Nephron progenitor cell (in vitro differentiated cells): ENCODE data around the gene ABL2.
"Not testable (repeated sequence)": the region's sequence is repeated elsewhere in the genome, so short reads cannot be mapped to it uniquely, and the experiment has no call there.

Experiments used
- DNase-seq: peaks from one replicate; pipeline ENCODE4 v3.0.0; 2021
- H3K27ac Mint-ChIP-seq: 2 replicates; pipeline ENCODE4 v1.8.0; 2021; ENCODE audit warnings: mild to moderate bottlenecking, moderate library complexity, mixed read lengths
- H3K27me3 Mint-ChIP-seq: 2 replicates; pipeline ENCODE4 v1.8.0; 2021; ENCODE audit warnings: mild to moderate bottlenecking, low read depth, mixed read lengths; ENCODE audit not compliant: poor library complexity
- H3K36me3 Mint-ChIP-seq: 2 replicates; pipeline ENCODE4 v1.8.0; 2021; ENCODE audit warnings: low read depth, mixed read lengths
- H3K4me1 Mint-ChIP-seq: 2 replicates; pipeline ENCODE4 v1.8.0; 2021; ENCODE audit warnings: mixed read lengths
- H3K4me3 Mint-ChIP-seq: 2 replicates; pipeline ENCODE4 v1.8.0; 2021; ENCODE audit warnings: mild to moderate bottlenecking, moderate library complexity, mixed read lengths
- H3K9me3 Mint-ChIP-seq: 2 replicates; pipeline ENCODE4 v1.8.0; 2021; ENCODE audit warnings: mild to moderate bottlenecking, moderate library complexity, mixed read lengths
- CTCF ChIP-seq: fragments of 200-600 bp; sonication (generic); IDR thresholded peaks from 2 replicates; pipeline ENCODE4 v1.5.0; 2021; ENCODE audit warnings: antibody characterized with exemption

The ABL2 gene

DNA sequence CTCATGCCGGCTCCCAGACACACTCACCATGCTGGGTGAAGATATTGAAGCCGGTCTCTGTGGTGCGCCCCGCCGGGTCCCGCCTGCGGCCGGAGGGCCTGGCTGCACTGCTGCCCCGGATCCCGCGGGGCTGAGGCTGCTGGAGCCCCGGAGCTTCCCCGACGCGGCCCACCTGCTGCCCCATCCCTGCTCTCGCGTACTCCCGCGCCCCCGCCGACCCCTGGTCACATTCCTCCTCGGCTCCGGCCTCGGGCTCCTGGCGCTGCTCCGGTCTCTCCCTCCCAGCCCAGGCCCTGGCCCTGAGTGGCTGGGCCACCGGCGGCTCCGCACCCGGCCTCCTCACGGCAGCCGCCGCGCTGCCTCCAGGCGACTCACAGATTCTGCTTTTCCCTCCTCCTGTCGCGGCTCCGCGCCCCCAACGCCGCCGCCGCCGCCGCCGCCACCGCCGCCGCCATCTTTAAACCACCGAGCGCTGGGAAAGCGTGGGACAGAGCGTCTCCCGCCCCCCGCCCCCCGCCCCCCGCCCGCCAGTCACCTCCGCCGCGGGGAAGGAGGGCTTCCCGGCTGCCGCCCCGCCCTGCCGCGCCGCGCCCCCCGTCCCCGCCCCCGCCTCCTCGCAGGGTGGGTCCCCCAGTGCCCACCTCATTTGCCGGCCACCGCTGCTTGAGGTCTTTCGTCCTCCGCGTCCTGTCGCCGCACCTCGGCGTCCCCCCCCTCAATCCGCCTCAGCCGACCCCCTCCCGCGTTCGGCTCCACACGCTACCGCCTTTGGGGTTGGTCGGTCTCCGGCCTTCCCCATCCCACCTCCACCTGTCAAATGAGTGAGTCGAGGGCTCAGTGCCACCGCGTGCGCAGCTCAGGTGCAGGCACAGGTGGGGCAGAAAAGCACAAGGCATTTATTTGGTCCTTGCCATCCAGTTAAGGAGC is at the start of gene ABL2:
ABL2 (minus strand) TSS at position 464 of the 927 bp plus-strand sequence; CDS start at position 184, 280 bp downstream.
- no peak for TF ChIP-seq CTCF
- peaks cover 31% of the 10 kb centered on the region for H3K4me1 Mint-ChIP-seq
- peaks cover 28% of the 10 kb centered on the region for H3K36me3 Mint-ChIP-seq
- H3K9me3 Mint-ChIP-seq = no peaks in the 10 kb centered on the region
- DNase-seq = peak; percentile 77
- peaks cover 10% of the 10 kb centered on the region for H3K27me3 Mint-ChIP-seq
- peak within 1 kb of the TSS; percentile 90 for H3K4me3 Mint-ChIP-seq
- H3K27ac Mint-ChIP-seq = peak within 1 kb of the TSS; percentile 96

GRCh38 chr1:179278920-179279319 is 49.4 kb upstream of the ABL2 start:
- H3K4me1 Mint-ChIP-seq = no peaks in the 10 kb centered on the region
- TF ChIP-seq CTCF = no peak
- peaks cover 5% of the 10 kb centered on the region for H3K36me3 Mint-ChIP-seq
- peaks cover 19% of the 10 kb centered on the region for H3K9me3 Mint-ChIP-seq
- H3K27me3 Mint-ChIP-seq = peaks cover 3% of the 10 kb centered on the region
- H3K4me3 Mint-ChIP-seq = no peak overlapping the region
- H3K27ac Mint-ChIP-seq = no peak overlapping the region
- DNase-seq = no peak

DNA sequence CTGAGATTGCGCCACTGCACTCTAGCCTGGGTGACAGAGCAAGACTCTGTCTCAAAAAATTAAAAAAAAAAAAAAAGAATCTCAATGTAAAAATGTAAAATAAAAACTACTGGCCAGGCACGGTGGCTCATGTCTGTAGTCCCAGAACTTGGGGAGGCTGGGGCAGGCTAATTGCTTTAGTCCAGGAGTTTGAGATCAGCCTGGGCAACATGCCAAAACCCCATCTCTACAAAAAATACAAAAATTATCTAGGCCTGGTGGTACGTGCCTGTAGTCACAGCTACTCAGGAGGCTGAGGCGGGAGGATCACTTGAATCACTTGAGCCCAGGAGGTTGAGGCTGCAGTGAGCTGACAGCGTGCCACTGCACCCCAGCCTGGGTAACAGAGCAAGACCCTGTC is 44.9 kb upstream of the ABL2 start:
- not testable (repeated sequence) for H3K4me1 Mint-ChIP-seq, H3K36me3 Mint-ChIP-seq, H3K27me3 Mint-ChIP-seq, H3K27ac Mint-ChIP-seq, H3K4me3 Mint-ChIP-seq, DNase-seq
- H3K9me3 Mint-ChIP-seq = peaks cover 10% of the 10 kb centered on the region

DNA sequence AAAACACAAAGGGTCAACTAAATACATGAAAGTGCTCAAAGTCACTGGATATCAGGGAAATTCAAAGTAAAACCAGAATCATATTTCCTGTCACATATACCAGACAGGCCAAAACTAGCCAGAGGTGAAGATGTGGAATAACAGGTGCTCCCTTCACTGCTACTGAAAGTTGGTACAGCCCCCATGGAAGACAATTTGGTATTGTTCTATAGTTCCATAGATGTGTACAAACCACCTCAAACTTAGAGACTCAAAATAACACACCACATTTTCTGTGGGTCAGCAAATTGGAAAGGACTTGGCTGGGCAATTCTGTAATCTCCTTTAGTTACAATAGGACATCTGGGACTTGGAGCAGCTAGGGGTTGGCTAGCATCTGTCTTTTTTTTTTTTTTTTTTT is 39.6 kb upstream of the ABL2 start:
- Mint-ChIP-seq H3K36me3 (no peaks in the 10 kb centered on the region), H3K4me1 (no peaks in the 10 kb centered on the region), H3K27ac (no peak overlapping the region), H3K9me3 (no peaks in the 10 kb centered on the region), H3K4me3 (no peak overlapping the region), H3K27me3 (peaks cover 4% of the 10 kb centered on the region)
- no peak for DNase-seq
- TF ChIP-seq CTCF = no peak

GRCh38 chr1:179264507-179264906 is 35.0 kb upstream of the ABL2 start:
- TF ChIP-seq CTCF = no peak
- no peaks in the 10 kb centered on the region for H3K27me3 Mint-ChIP-seq
- H3K4me1 Mint-ChIP-seq = no peaks in the 10 kb centered on the region
- no peaks in the 10 kb centered on the region for H3K9me3 Mint-ChIP-seq
- H3K36me3 Mint-ChIP-seq = no peaks in the 10 kb centered on the region
- no peak overlapping the region for H3K4me3 Mint-ChIP-seq
- no peak for DNase-seq
- no peak overlapping the region for H3K27ac Mint-ChIP-seq

DNA sequence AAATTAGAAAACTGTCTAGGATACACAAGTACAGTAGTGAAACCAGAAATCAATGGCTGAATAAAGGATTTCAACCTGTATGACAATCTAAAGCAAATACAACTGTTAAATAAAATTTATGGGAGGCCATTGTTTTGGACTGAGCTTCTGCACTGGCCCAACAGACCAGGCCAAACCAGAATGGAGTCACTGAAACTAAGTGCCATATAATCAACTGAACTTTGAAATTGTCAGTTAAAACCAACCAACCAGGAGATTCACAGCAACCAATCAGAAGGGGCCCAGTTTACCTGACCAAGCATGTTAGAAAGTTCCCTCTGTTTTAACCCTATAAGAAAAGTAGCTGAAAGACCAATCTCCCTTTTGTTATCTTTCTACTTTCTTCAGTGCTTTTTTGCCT is 33.6 kb upstream of the ABL2 start:
- Mint-ChIP-seq H3K27me3 (peaks cover 4% of the 10 kb centered on the region), H3K36me3 (no peaks in the 10 kb centered on the region), H3K27ac (no peak overlapping the region), H3K4me3 (no peak overlapping the region), H3K4me1 (no peaks in the 10 kb centered on the region), H3K9me3 (no peaks in the 10 kb centered on the region)
- DNase-seq = no peak
- TF ChIP-seq CTCF = no peak
